GM12891 (cell line): Measurements from ENCODE around the gene OR8G1.

ENCODE experiments used
- PAX5 ChIP-seq: IDR thresholded peaks from 2 replicates; pipeline ENCODE4 v1.6.1; 2011; ENCODE audit warnings: low read length, moderate library complexity, mild to moderate bottlenecking; ENCODE audit not compliant: insufficient read depth, severe bottlenecking
- POLR2A ChIP-seq: IDR thresholded peaks from 2 replicates; pipeline ENCODE4 v1.6.1; 2011; ENCODE audit warnings: low read depth, low read length, control low read depth
- POLR2AphosphoS5 ChIP-seq: IDR thresholded peaks from 2 replicates; pipeline ENCODE4 v1.6.1; 2011; ENCODE audit warnings: low read depth, low read length, control low read depth
- TAF1 ChIP-seq: IDR thresholded peaks from 2 replicates; pipeline ENCODE4 v1.6.1; 2011; ENCODE audit warnings: low read depth, low read length, control low read depth

- no peak for TF ChIP-seq POLR2A
- no peak for TF ChIP-seq POLR2AphosphoS5
- no peak for TF ChIP-seq TAF1
- no peak for TF ChIP-seq PAX5
Measured at GRCh38 chr11:124197999-124198398, 42.9 kb upstream of the OR8G1 start.
